ENCODE data around the gene PLCD4.

Gene PLCD4

DNA sequence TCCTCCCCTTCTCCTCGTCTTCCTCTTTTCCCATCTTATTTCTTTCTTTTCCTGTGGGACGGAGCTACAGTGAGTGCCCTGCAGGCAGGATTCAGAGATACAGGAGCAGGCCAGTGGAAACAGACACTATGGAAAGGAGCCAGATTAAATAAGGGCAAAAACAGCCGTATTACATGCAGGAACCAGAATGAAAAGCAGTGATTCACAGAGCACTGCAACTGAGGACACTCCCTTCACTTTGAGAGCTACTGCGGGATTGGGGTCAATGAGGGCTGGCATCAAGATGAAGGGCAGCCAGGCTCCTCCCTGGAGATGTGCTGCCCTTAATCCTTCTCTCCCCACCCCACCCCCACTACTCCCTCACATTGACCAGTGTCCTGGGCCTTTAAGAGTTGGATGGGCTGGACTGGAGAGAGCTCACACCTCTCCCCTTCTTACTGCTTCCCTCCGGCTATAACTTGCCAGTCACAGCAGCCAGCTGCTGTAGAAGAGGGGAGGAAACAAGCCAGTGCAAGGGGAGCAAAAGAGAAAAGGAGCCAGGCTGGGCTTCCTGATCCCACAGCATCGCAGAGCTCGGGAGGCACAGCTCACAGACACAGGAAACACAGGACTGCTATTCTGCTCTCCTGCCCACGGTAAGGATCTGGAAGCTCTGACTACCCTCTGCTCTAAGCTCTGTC lies at the start of gene PLCD4:
Gene PLCD4 (plus strand): TSS at position 464 of the 680 bp plus-strand sequence. CDS start 7,841 bp downstream, outside the sequence.
- no peak for DNase-seq

DNA sequence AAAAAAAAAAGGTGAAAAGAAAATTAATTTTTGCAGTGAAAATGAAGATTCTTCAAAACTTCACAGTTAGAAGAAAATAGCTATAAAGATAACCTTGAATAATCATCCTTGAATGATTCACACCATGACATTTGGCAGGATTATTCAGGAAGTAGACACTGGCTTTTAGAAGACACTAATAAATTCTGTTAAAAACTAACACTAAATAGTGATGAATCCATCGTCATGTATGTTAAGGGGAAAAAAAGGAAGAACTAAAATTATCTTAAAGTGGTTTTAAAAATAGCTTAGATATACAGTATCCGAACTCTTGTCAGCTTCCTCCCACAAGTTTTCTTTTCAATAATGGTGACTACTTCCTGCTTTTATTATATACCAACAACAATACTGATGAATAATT lies 49.8 kb upstream of the PLCD4 start:
- DNase-seq: no peak

DNA sequence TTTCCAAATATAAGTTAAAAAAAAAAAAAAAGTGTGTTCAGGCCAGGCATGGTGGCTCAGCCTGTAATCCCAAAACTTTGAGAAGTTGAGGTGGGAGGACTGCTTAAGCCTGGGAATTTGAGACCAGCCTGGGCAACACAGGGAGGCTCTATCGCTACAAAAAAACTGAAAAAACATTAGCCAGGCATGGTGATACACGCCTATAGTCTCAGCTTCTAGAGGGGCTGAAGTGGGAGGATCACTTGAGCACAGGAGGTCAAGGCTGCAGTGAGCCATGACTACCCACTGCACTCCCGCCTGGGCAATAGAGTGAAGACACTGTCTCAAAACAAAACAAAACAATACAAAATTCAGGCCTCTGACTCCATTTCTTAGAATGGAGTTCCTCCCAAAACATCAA lies 48.7 kb upstream of the PLCD4 start:
- no peak for DNase-seq

- no peak for DNase-seq
Measured at GRCh38 chr2:218564056-218564455, 43.6 kb upstream of the PLCD4 start.

- DNase-seq: no peak
Measured at GRCh38 chr2:218566296-218566695, 41.4 kb upstream of the PLCD4 start.

GRCh38 chr2:218567797-218568189 lies 39.9 kb upstream of the PLCD4 start:
- DNase-seq: no peak

DNA sequence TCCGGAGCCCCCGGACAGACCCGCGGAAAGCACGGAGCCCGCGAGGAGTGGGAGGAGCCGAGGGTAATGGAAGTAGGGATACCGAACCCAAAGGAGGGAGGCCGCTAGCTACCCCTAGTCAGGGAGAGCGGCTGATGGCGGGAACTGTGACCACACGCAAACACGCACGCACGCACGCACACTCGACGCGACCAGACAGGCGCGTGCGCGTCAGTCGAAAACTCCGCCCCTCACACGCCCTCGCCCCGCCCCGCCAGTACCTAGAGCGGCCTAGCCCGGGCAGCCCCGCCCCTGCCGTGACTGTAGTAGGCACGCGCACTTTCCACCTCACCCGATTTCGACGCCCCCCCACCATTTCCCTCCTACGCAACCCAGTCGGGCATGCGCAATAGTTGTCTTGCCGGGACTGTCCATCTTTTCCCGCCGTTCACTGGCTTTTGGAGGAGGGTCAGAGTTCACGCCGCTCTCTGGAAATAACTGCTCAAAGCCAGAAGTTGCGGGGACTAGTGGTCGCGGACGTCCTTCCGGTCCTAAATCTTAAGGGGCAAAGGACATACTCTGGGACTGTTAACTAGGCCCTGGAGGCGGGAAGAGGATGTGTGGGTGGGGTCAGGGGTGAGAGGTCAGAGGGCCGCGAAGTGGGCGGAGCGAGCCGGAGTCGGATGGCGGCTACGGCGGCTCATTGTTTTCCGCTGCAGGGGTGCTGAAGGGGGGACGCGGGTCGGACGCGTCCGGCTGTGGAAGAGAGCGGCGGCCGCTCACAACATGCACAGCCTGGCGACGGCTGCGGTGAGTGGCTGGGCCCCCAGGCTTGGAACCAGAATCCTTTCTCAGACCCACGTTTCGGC lies 39.3 kb upstream of the PLCD4 start, which contains the start of the genes CNOT9 and USP37:
Gene CNOT9 (plus strand): TSS at position 650 of the 848 bp plus-strand sequence. CDS start 116 bp downstream, at position 766.
Gene USP37 (minus strand): TSS at position 162 of the 848 bp plus-strand sequence. CDS start 9,698 bp downstream, outside the sequence.
- DNase-seq: peak; percentile 91

DNA sequence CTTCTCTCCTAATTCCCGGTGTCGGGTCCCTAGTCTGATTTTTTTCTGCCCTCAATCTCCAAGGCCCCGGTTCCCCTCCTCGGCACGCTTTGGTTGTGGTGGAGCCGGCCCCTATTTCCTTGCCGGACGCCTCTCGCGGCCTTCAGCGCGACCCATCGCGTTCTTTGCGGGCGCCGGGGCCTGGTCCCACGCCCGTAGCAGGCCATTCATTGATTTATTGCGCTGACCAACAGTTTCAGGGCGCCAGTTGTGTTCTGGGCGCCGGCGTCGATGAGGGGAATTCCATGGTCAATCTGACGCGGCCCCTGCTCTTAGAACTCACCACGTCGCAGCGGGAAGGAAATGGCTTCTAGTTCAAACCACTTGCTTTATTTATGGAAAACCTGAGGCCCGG lies 38.7 kb upstream of the PLCD4 start:
- no peak for DNase-seq

GRCh38 chr2:218569661-218570500 lies 37.8 kb upstream of the PLCD4 start:
- DNase-seq: no peak

- DNase-seq: no peak
Measured at GRCh38 chr2:218570850-218571249, 36.8 kb upstream of the PLCD4 start.

GRCh38 chr2:218576854-218577253 lies 30.8 kb upstream of the PLCD4 start:
- DNase-seq: no peak

DNA sequence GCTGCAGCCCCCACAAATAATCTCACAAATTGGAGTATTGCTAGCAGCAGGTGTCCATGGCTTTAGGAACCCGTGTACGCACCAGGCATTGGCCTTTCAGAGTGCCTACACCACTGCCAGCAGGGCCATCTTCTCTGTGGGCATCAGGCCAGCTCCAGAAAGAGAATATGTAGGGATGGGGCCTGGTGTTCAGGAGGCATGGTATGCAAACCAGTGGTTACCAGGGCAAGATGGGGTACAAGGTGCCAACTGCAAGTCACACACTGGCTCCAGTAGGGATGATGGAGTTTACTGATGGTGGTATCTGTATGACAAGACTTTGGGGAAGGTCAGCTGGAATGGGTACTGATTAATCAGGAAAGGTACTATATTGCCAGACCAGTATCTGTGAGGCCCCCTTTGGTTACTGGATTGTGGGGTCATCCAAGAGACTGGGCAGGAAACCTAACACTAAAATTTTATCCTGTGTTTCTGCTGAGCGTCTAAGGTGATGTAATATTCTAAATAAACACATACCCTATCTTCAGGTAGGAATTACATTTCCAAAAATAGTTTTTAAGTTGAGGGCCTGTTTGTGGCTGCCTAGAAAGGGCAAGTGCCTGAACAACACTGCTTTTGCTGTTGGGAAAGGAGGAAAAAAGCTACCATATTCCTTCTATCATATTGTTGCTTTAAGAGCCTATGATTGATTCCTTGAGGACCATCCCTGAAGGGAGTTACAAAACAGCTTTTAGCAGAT lies 30.0 kb upstream of the PLCD4 start:
- DNase-seq: no peak

DNA sequence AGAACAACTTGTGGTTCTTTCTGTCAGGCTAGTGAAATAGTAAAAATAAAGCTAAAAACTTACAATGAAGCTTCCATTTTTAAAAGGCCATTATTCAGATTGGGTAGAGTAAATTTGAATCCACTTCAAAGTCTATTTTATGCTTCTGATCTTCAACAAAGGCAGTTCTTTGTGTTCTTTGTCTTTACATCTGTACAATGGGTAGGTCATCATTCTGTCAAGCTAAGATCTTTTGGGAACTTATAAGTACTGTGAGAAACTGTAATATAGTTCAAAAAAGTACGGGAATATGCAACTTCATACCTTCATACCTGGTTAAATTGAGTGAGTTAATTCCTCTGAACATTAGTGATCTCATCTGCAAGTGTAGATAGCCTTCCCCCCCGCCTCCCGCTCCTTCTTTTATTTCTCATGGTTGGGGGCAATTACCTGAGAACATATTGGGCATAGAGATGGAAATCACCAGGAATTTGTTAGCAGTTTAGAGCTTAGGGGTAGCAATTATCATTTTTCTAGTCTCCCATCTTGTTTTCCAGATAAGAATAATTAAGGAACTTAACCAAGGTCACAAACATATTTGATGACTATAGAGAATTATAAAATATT lies 29.3 kb upstream of the PLCD4 start:
- no peak for DNase-seq

DNA sequence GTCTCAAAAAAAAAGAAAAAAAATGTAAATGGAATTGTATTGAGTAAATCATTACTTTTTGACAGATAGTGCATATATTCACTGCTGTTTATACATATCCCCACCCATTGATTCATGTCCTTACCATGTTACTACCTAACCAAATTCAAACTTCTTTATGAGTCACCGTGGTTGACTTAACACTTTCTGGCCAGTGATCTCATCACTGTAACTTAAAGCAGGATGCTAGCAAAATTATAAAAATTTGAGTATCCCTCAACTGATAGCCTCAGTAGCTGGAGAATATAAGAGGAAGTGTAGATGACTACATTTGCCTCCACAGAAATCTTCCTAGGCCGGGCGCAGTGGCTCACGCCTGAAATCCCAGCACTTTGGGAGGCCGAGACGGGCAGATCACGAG lies 25.6 kb upstream of the PLCD4 start:
- DNase-seq: no peak

DNA sequence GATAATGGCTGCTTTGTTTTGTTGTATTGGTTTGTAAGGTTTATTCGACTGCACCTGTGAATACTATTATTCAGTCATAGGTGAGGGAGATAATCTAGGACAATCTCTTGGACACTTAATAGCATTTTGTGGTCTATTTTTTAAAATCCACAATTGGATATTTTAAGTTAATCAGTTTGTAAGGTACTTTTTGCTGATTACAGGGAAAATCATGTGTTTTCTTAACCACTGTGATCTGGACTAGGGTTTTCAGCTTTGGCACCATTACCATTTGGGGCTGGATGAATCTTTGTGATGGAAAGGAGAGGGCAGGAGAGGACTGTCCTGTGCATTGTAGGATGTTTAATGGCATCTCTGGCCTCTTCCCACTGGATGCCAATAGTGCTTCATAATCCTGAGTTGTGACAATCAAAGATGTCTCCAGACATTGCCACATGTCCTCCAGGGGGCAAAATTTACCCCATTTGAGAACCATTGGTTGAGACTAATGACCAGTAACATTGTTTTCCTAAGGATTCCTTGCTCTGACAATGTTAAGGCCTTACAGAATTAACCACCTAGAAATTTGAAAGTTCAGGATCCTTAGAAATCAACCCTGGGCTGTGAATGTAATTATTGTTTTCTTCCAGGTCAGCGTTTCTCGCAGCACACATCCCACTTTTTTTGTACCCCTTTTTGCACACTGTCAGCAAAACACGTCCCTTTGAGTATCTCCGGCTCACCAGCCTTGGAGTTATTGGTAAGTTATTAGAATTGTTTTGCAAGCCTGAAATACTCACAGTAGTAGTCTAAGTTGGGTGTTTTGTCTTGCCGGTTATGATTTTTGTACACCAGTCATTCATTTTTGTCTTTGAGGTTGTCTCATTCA lies 23.5 kb upstream of the PLCD4 start:
- no peak for DNase-seq

GRCh38 chr2:218585541-218585940 lies 22.2 kb upstream of the PLCD4 start:
- no peak for DNase-seq

- DNase-seq: no peak
Measured at GRCh38 chr2:218605432-218605831, 2.3 kb upstream of the PLCD4 start.

- no peak for DNase-seq
Measured at GRCh38 chr2:218615868-218616315, 8.2 kb downstream of the PLCD4 start.

DNA sequence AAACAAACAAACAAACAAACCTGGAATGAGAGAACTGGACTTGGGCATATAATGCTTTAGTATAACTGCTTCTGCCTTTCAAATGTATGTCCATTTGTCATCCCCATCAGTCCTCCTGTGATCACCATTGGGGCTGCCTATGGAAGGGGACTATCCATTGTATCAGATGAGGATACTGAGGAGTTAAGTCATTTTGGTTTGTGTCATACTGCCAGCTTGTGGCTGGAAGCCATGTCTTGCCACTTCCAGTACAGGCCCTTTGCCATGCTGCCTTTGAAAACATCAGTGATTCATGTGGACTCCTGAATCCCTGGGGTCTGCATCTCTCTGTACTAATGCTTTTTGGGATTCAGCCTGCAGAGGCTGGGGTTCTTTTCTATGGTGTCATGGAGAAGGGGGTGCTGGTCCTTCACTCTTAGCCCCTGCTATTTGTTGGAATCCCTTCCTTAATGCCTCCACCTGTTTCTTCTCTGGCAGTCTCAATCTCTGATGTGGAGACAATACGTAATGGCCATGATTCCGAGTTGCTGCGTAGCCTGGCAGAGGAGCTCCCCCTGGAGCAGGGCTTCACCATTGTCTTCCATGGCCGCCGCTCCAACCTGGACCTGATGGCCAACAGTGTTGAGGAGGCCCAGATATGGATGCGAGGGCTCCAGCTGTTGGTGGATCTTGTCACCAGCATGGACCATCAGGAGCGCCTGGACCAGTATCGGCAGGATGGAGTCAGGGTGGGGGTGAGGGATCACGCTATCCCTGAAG lies 10.6 kb downstream of the PLCD4 start:
- no peak for DNase-seq

GRCh38 chr2:218621007-218621406 lies 13.3 kb downstream of the PLCD4 start:
- DNase-seq: no peak

Measured in SIG-M5 (cell line).